Omental fat pad (tissue), 4 donors: ENCODE measurements around the gene EPHA5. TPM values are rescaled to one million over a fixed set of nuclear protein-coding genes. Genes with fewer than 3 reads are reported as not detected.

Source experiments
- ATAC-seq: fragments of 150-250 bp; one replicate; pipeline ENCODE4 v1.9.1; 2016; ENCODE audit warnings: mild to moderate bottlenecking, moderate library complexity; ENCODE audit not compliant: low FRiP score
- DNase-seq: peaks from one replicate; pipeline ENCODE4 v3.0.0-alpha.2; 2019; ENCODE audit warnings: low spot score
- CTCF ChIP-seq, 3 donors: fragments of 450-650 bp; IDR thresholded peaks; one replicate each; pipeline ENCODE4 v1.5.1; 2016 to 2017; ENCODE audit warnings: antibody characterized with exemption in 3 of 3, mild to moderate bottlenecking in 3 of 3, moderate library complexity in 2 of 3
- total RNA-seq, 4 donors: library from RNA; depleted of rRNA; stranded (reverse); fragments of >200 nt; gene quantifications; one replicate each; pipeline ENCODE4 v1.1.0, GENCODE V29; 2016

The EPHA5 gene
- total RNA-seq, 4 donors from 2014 or later = 0.12 to 0.65 TPM; not detected in 2

- DNase-seq = no peak
- TF ChIP-seq CTCF (IDR thresholded peaks at IDR 0.05) = no peak
- ATAC-seq = no peak
Observed at GRCh38 chr4:65561164-65561563, 109.1 kb downstream of the EPHA5 start.

GRCh38 chr4:65559270-65559669 lies 111.0 kb downstream of the EPHA5 start:
- no peak for TF ChIP-seq CTCF (IDR thresholded peaks at IDR 0.05)
- ATAC-seq (no peak), DNase-seq (no peak)

DNA sequence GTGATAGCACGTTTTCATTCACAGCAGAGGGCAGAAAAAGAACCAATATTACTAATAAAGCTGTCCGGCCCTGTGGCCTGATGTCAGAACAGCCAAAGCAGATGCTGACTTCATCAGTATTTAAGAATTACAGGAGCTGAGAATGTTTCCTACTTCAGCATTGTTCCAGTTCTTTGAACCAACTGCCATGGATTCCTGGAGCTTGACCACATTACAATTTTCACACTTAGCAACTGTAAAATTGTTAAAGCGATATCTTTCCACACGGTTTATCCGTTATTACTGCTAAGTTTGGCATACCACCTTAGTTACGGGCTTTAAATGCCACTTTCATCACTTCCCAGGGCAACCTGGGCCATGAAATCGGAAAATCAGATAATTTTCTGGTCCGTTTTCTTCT lies 118.2 kb downstream of the EPHA5 start:
- DNase-seq (no peak), ATAC-seq (no peak)
- TF ChIP-seq CTCF (IDR thresholded peaks at IDR 0.05) = no peak

DNA sequence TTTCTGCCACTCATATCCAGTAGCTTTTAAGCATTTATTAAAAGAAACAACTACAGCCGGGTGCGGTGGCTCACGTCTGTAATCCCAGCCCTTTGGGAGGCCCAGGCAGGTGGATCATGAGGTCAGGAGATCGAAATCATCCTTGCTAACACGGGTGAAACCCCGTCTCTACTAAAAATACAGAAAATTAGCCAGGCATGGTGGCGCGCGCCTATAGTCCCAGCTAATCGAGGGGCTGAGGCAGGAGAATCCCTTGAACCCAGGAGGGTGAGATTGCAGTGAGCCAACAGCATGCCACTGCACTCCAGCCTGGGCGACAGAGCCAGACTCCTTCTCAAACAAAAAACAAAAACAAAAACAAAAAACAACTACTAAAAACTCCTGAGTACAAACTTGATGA lies 119.8 kb downstream of the EPHA5 start:
- DNase-seq (no peak), ATAC-seq (no peak)
- no peak for TF ChIP-seq CTCF (IDR thresholded peaks at IDR 0.05)

DNA sequence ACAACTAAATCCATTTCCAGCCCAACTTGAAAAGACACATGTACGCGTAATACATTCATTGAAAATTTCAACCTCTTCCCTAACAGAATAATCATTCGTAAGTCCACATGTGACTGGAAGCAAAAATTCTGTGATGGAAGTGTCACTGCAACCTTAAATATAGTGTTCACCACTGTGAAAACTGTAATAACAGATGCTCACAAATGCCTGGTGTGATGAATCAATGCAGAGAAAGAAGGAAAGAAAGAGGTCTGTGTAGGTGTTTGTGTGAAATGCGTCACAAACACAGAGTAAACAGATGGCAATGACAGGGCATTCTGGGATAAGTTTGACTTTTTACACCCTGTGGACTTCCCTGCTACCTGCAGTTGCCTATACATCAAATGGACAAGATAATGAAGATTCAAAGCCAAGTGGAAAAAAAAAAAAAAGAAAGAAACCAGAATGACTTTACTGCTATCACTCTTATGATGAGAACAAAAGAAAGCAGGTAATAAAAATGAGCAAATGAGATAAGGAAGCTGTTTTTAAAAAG lies 123.3 kb downstream of the EPHA5 start:
- ATAC-seq (no peak), DNase-seq (no peak)
- TF ChIP-seq CTCF (IDR thresholded peaks at IDR 0.05) = no peak

- no peak for TF ChIP-seq CTCF (IDR thresholded peaks at IDR 0.05)
- ATAC-seq (no peak), DNase-seq (no peak)
Observed at GRCh38 chr4:65538571-65538970, 131.7 kb downstream of the EPHA5 start.

- TF ChIP-seq CTCF (IDR thresholded peaks at IDR 0.05) = no peak
- no peak for ATAC-seq
- DNase-seq = no peak
Observed at GRCh38 chr4:65535113-65535512, 135.2 kb downstream of the EPHA5 start.
